ENCODE data around the gene SIMC1. TPM values are rescaled to one million over a fixed set of nuclear protein-coding genes. Genes with fewer than 3 reads are reported as not detected.

Gene SIMC1
- total RNA-seq, 1 experiment from 2014 or later, result 19.2 TPM

DNA sequence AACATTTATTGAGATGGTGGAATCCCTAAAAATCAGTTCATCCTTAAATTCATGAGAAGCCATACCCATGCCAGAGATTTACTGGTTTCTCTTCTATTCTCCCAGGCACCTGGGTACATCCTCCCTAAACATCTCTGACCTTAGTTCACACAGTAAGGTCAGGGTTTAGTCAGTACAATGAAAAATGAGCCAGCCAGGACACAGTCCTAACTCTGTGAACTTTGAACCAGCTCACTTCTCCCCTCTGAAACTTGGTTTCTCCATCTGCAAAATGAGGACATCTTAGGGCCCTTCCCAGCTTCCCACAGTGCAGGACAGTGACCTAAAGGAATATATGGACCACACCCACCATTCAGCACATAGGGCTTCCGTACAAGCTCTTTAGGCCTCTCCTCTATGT is 148.3 kb downstream of the SIMC1 start:
- peak overlapping the region; percentile 76 to 94; a peak in 3 of 4 replicates for H3K4me3 ChIP-seq (ENCODE audit: low read depth in 2 of 2, low read length in 2 of 2)

DNA sequence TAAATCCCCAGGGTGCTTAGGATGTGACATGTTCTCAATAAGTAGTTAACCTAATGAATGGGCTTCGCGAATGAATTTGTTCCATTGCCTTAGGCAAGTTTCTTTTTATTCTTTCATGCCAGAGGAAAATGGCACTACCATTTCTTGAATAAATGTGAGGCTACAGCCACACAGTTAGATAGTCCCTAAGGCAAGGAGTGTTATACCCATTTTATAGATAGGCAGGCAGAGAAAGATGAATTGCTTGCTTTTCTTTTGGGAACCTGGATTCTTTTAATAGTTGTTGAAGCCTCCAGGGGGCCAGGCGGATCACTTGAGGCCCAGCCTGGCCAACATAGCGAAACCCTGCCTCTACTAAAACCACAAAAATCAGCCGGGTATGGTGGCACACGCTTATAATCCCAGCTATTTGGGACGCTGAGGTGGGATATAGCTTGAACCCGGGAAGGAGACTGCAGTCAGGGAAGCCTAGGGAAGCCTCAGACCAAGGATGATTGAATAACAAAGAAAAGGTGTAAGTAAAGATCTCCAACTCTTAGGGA is 149.2 kb downstream of the SIMC1 start:
- intact Hi-C loops (cut with micrococcal nuclease; ENCODE audit: unreplicated experiment) (no loop called here), in situ Hi-C loops (cut with HindIII; ENCODE audit: low pct_unique_long_range_greater_than_20kb, low sequenced_read_pairs) (no loop called here)
- CTCF ChIA-PET, result interaction anchor here (0.7 kb wide), 2 partner anchors 20 to 457 kb away, joined by 3 to 6 read pairs; no protein-coding TSS in a partner anchor
- H3K36me3 ChIP-seq (ENCODE audit: control insufficient read depth, insufficient read depth, low read length), result peaks cover 28% of the 10 kb centered on the region
- no peaks in the 10 kb centered on the region for H3K9me3 ChIP-seq (ENCODE audit: control insufficient read depth, insufficient read depth, low read depth, low read length)
- peaks cover 17% of the 10 kb centered on the region for H3K4me1 ChIP-seq (ENCODE audit: control insufficient read depth, insufficient read depth, low read length)
- POLR2A ChIA-PET, result no interaction called here
- DNase-seq (ENCODE audit: low read depth, low spot score) (no peak), ATAC-seq (no peak)
- peak overlapping the region; percentile 76 to 94 for H3K4me3 ChIP-seq (ENCODE audit: low read depth in 2 of 2, low read length in 2 of 2)
- H3K27me3 ChIP-seq (ENCODE audit: control insufficient read depth, insufficient read depth, low read length), result no peaks in the 10 kb centered on the region
- BruUV-seq (replicated peaks), result TSS peak; percentile 75
- peak overlapping the region; percentile 100 for H3K27ac ChIP-seq (ENCODE audit: low read length)
- TF ChIP-seq, protein P1, sequence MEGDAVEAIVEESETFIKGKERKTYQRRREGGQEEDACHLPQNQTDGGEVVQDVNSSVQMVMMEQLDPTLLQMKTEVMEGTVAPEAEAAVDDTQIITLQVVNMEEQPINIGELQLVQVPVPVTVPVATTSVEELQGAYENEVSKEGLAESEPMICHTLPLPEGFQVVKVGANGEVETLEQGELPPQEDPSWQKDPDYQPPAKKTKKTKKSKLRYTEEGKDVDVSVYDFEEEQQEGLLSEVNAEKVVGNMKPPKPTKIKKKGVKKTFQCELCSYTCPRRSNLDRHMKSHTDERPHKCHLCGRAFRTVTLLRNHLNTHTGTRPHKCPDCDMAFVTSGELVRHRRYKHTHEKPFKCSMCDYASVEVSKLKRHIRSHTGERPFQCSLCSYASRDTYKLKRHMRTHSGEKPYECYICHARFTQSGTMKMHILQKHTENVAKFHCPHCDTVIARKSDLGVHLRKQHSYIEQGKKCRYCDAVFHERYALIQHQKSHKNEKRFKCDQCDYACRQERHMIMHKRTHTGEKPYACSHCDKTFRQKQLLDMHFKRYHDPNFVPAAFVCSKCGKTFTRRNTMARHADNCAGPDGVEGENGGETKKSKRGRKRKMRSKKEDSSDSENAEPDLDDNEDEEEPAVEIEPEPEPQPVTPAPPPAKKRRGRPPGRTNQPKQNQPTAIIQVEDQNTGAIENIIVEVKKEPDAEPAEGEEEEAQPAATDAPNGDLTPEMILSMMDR (IDR thresholded peaks at IDR 0.05), result no peak
- TF ChIP-seq POLR2AphosphoS5 (IDR thresholded peaks at IDR 0.05; ENCODE audit: low read depth, low read length) (no peak), TCF7L2 (IDR thresholded peaks at IDR 0.05; ENCODE audit: low read depth, low read length) (no peak), SIN3A (IDR thresholded peaks at IDR 0.05; ENCODE audit: borderline replicate concordance, insufficient read depth, low read depth, low read length) (no peak)
- TF ChIP-seq, protein P2, sequence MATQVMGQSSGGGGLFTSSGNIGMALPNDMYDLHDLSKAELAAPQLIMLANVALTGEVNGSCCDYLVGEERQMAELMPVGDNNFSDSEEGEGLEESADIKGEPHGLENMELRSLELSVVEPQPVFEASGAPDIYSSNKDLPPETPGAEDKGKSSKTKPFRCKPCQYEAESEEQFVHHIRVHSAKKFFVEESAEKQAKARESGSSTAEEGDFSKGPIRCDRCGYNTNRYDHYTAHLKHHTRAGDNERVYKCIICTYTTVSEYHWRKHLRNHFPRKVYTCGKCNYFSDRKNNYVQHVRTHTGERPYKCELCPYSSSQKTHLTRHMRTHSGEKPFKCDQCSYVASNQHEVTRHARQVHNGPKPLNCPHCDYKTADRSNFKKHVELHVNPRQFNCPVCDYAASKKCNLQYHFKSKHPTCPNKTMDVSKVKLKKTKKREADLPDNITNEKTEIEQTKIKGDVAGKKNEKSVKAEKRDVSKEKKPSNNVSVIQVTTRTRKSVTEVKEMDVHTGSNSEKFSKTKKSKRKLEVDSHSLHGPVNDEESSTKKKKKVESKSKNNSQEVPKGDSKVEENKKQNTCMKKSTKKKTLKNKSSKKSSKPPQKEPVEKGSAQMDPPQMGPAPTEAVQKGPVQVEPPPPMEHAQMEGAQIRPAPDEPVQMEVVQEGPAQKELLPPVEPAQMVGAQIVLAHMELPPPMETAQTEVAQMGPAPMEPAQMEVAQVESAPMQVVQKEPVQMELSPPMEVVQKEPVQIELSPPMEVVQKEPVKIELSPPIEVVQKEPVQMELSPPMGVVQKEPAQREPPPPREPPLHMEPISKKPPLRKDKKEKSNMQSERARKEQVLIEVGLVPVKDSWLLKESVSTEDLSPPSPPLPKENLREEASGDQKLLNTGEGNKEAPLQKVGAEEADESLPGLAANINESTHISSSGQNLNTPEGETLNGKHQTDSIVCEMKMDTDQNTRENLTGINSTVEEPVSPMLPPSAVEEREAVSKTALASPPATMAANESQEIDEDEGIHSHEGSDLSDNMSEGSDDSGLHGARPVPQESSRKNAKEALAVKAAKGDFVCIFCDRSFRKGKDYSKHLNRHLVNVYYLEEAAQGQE (IDR thresholded peaks at IDR 0.05; ENCODE audit: insufficient read depth in 1 of 2, low read depth in 2 of 2, low read length in 1 of 2), result no peak

More for the DNA sequence above, 148.3 kb downstream of the SIMC1 start:
- ChIA-PET CTCF (no interaction called here), POLR2A (no interaction called here)
- TF ChIP-seq POLR2AphosphoS5 (IDR thresholded peaks at IDR 0.05; ENCODE audit: low read depth, low read length) (no peak), SIN3A (IDR thresholded peaks at IDR 0.05; ENCODE audit: borderline replicate concordance, insufficient read depth, low read depth, low read length) (no peak), TCF7L2 (IDR thresholded peaks at IDR 0.05; ENCODE audit: low read depth, low read length) (no peak)
- TF ChIP-seq, protein P1 (IDR thresholded peaks at IDR 0.05), result no peak
- TF ChIP-seq, protein P2 (IDR thresholded peaks at IDR 0.05; ENCODE audit: insufficient read depth in 1 of 2, low read depth in 2 of 2, low read length in 1 of 2), result no peak
- no peak for ATAC-seq
- peaks cover 17% of the 10 kb centered on the region for H3K4me1 ChIP-seq (ENCODE audit: control insufficient read depth, insufficient read depth, low read length)
- intact Hi-C loops (cut with micrococcal nuclease; ENCODE audit: unreplicated experiment) (no loop called here), in situ Hi-C loops (cut with HindIII; ENCODE audit: low pct_unique_long_range_greater_than_20kb, low sequenced_read_pairs) (no loop called here)
- BruUV-seq (replicated peaks), result no TSS peak
- no peaks in the 10 kb centered on the region for H3K9me3 ChIP-seq (ENCODE audit: control insufficient read depth, insufficient read depth, low read depth, low read length)
- DNase-seq (ENCODE audit: low read depth, low spot score), result no peak
- no peaks in the 10 kb centered on the region for H3K27me3 ChIP-seq (ENCODE audit: control insufficient read depth, insufficient read depth, low read length)
- H3K27ac ChIP-seq (ENCODE audit: low read length), result no peak overlapping the region
- H3K36me3 ChIP-seq (ENCODE audit: control insufficient read depth, insufficient read depth, low read length), result peaks cover 32% of the 10 kb centered on the region

Measured in Panc1 (cell line).